GM13976 (cell line): ENCODE measurements around the gene TTC7B.

ENCODE experiments used
- DNase-seq: peaks from one replicate; pipeline ENCODE4 v3.0.0; 2012; ENCODE audit warnings: low spot score
- CTCF ChIP-seq: IDR thresholded peaks from 2 replicates; pipeline ENCODE4 v1.5.1; 2012; ENCODE audit warnings: borderline replicate concordance, mild to moderate bottlenecking; ENCODE audit not compliant: insufficient read depth; ENCODE audit errors: extremely low read depth, missing control alignments, control extremely low read depth
- in situ Hi-C: fragments of 300-500 bp; cut with MboI; formaldehyde crosslinking; loops from one replicate; pipeline ENCODE4 v1.12.0; 2022; ENCODE audit warnings: low sequenced_read_pairs, mixed read lengths, inconsistent platforms; ENCODE audit not compliant: unreplicated experiment

TTC7B gene

DNA sequence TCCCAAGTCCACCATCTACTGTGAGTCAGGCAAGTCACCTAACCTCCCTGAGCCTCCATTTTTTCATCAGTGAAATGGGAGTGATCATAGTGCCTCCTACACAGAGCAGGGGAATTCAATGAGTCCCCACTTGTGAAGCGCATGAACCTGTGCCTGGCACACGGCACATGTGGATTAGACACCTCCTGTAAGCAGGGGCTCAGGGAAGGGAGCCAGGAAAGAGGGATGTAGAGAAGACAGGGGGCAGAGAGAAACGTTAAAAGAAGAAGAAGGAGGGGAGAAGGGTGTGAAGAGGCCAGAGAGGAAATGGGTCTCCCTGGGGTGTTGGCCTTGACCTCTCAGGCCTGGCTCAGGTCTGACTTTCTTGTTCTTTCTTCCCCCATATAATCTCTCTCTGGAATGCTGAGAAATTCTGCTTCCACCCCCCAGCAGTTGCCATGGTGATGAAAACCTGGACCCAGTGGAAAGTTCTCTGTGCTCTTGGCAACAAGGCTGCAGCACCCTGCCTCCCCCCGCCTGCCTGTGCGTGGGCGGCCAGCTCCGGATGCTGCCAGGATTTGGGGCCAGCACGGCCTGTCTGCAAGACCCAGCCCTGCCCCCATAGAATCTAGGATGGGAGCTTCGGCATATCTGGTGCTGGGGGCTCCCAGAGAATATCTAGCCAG lies 324.9 kb downstream of the TTC7B start:
- TF ChIP-seq CTCF = no peak
- in situ Hi-C loops = no loop called here
- DNase-seq = peak; percentile 4

DNA sequence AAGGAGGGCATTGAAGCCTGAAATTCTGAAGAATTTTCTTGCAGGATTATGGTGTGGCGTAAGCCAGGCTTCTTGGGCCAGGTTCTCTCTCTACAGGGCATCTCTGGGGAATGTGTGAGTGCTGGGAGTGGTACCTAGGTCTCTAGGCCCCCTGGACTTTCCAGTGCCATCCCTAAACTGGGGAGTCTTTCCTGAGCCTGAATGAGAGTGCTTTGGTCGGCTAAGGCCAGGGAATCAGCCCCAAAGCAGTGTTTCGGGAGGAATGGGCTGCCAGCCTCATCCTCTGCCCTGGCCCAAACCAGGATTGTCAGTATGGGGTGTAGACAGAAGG lies 325.5 kb downstream of the TTC7B start:
- in situ Hi-C loops = no loop called here
- TF ChIP-seq CTCF = no peak
- peak; percentile 9 for DNase-seq

DNA sequence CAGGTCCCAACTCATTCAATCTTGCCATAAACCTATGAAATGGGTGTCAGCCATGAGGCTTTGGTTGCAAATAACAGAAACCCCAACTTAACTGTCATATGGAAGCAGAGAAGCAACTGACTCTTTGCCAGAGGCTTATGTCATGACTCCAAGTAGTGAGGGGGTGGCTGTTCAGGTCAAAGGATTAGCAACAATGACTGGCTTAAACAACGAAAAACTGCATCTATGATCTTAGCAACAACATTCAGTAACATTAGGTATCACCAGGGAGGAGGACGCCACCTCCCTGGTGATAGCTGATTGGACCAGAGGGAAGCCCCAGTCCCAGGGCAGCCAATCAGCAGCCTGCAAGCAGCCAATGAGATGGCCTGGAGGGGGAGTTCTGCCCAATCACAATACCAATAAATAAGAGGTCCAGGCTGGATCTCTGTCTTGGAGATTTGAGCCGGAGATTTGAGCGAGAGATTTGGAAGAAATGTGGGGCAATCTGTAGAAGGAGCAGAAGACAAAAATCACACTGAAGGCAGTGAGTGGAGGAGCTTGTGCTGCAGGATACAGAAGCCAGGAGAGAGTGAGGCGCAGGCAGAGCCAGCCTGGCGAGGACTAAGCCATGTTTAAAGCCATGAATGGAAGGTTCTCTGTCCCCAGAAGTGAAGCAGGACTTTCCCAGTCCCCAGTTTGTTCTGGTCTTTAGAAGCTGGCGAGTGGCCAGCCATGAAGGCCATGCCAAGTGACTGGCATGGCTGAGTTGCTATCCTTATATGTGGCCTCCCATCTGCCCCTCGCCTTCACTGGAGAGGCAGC lies 326.1 kb downstream of the TTC7B start:
- in situ Hi-C loops = no loop called here
- peak; percentile 20 for DNase-seq
- no peak for TF ChIP-seq CTCF

GRCh38 chr14:90489306-90489705 lies 326.9 kb downstream of the TTC7B start:
- peak; percentile 3 for DNase-seq
- TF ChIP-seq CTCF = no peak
- in situ Hi-C loops = no loop called here

GRCh38 chr14:90488256-90488655 lies 328.0 kb downstream of the TTC7B start:
- in situ Hi-C loops = no loop called here
- no peak for DNase-seq
- no peak for TF ChIP-seq CTCF

- no peak for TF ChIP-seq CTCF
- in situ Hi-C loops = no loop called here
- DNase-seq = no peak
Observed at GRCh38 chr14:90487462-90487861, 328.8 kb downstream of the TTC7B start.

- in situ Hi-C loops = no loop called here
- DNase-seq = no peak
- TF ChIP-seq CTCF = no peak
Observed at GRCh38 chr14:90487031-90487430, 329.2 kb downstream of the TTC7B start.
